ENCODE results near the gene UBE2Q1. TPM values are rescaled to one million over a fixed set of nuclear protein-coding genes. Genes with fewer than 3 reads are reported as not detected.

UBE2Q1 gene
- polyA plus RNA-seq, 2 of the 4 experiments (the other 2 are of a cell fraction) = 17.6 to 49.7 TPM

DNA sequence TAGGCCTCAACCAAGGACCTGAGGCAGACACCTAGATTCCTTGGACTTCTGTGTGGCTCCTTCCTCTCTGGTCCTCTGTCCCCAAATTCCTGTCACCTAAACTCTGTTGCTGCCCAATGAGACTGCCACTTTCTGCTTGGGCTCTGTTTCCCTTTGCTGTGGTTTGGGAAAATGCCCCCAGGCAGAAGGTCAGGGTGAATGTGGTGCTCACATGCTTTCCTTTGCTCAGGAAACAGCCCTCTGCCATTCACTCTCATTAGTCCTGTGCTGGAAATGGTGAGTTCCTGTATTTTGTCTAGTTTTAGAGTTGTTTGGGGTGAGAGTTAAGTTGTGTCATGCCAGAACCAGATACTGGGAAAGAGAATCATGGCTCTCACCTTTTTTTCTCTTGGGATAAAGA, 33.6 kb downstream of the UBE2Q1 start (continued):
- TF ChIP-seq KDM1A (IDR thresholded peaks at IDR 0.05; ENCODE audit: low read depth) = no peak

DNA sequence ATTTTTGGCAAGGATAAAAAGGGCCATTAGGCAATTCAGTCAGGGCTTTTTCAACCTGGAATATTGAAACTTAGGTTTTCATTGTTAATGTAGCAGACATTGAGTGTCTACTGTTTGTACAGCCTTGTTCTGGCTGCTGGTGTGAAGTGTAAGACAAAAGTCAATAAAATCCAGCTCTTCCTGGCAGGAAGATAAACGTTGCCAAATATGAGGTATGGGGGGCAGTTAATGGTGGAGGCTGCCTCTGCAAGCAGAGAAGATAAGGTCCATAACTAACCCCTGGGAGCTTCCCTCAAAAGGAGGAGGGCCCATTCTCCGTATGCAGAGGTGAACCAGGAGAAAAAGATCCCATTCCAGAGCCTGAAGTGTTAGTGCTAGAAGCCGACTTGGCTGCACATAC, 36.8 kb downstream of the UBE2Q1 start:
- Histone ChIP-seq H3K4me2 (no peak overlapping the region), H3K9me3 (no peaks in the 10 kb centered on the region), H3K27ac (no peak overlapping the region), H3K4me1 (no peaks in the 10 kb centered on the region), H3K4me3 (no peak overlapping the region)
- ATAC-seq = no peak
- no peak for FAIRE-seq
- TF ChIP-seq, protein P1, sequence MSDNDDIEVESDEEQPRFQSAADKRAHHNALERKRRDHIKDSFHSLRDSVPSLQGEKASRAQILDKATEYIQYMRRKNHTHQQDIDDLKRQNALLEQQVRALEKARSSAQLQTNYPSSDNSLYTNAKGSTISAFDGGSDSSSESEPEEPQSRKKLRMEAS (IDR thresholded peaks at IDR 0.05) = no peak
- TF ChIP-seq, protein P2, sequence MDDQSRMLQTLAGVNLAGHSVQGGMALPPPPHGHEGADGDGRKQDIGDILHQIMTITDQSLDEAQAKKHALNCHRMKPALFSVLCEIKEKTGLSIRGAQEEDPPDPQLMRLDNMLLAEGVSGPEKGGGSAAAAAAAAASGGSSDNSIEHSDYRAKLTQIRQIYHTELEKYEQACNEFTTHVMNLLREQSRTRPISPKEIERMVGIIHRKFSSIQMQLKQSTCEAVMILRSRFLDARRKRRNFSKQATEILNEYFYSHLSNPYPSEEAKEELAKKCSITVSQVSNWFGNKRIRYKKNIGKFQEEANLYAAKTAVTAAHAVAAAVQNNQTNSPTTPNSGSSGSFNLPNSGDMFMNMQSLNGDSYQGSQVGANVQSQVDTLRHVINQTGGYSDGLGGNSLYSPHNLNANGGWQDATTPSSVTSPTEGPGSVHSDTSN (IDR thresholded peaks at IDR 0.05) = no peak
- TF ChIP-seq ZNF302 (CRISPR knock-in tag; IDR thresholded peaks at IDR 0.05) = no peak
- no peak for TF ChIP-seq RNF2 (IDR thresholded peaks at IDR 0.05; ENCODE audit: borderline replicate concordance, low read depth)
- ChIA-PET POLR2A (no interaction called here), CTCF (interaction anchor here (0.9 to 2.3 kb wide), 4 partner anchors 25 to 147 kb away, joined by 3 to 8 read pairs (median 4); no protein-coding TSS in a partner anchor)
- 56% methylated on average over 3 of the region's 3 CpGs for WGBS (ENCODE audit: missing lambda C conversion rate)
- DNase-seq (ENCODE audit: low read depth in 1 of 2, low spot score in 1 of 2) = no peak

DNA sequence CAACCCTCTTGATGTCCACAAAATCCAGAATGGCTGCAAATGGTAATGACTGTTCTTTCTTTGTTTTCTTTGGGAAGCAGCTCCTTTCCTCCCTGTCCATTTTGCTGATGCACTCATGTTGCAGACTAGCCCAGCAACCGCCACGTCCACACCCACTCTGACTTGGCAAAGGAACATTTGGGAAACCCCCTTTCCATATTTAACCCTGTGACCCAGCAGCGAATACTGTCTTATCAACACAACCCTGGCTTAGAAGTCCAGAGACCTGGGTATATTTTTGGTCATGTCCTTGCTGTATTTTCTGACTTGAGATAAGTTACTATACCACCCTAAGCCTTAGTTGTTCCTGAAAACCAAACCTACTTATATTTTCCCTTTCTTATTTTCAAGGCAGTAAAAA, 38.1 kb downstream of the UBE2Q1 start:
- H3K4me3 ChIP-seq = no peak overlapping the region
- H3K4me2 ChIP-seq = no peak overlapping the region
- no peaks in the 10 kb centered on the region for H3K4me1 ChIP-seq
- no peak overlapping the region for H3K27ac ChIP-seq
- ChIA-PET CTCF (interaction anchor here (1.1 kb wide), 1 partner anchor 25 kb away, joined by 3 read pairs; no protein-coding TSS in a partner anchor), POLR2A (no interaction called here)
- no peaks in the 10 kb centered on the region for H3K9me3 ChIP-seq
- ATAC-seq (0 out of 6 replicates have a peak, but pooled peaks of 1 of the 2 experiments have one; percentile 18), DNase-seq (ENCODE audit: low read depth in 1 of 2, low spot score in 1 of 2) (no peak), FAIRE-seq (no peak)
- no peak for TF ChIP-seq RARB (CRISPR knock-in tag; IDR thresholded peaks at IDR 0.05)
- TF ChIP-seq, protein P3, sequence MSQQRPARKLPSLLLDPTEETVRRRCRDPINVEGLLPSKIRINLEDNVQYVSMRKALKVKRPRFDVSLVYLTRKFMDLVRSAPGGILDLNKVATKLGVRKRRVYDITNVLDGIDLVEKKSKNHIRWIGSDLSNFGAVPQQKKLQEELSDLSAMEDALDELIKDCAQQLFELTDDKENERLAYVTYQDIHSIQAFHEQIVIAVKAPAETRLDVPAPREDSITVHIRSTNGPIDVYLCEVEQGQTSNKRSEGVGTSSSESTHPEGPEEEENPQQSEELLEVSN (IDR thresholded peaks at IDR 0.05; ENCODE audit: borderline replicate concordance, low read depth) = no peak
- TF ChIP-seq PHF8 (IDR thresholded peaks at IDR 0.05; ENCODE audit: borderline replicate concordance, low read depth) = no peak
- TF ChIP-seq TP53 (CRISPR knock-in tag; IDR thresholded peaks at IDR 0.05) = no peak
- no peak for TF ChIP-seq ESRRA (IDR thresholded peaks at IDR 0.05; ENCODE audit: borderline replicate concordance, low read length)
- TF ChIP-seq NR3C1 (IDR thresholded peaks at IDR 0.05) = no peak
- TF ChIP-seq, protein P4, sequence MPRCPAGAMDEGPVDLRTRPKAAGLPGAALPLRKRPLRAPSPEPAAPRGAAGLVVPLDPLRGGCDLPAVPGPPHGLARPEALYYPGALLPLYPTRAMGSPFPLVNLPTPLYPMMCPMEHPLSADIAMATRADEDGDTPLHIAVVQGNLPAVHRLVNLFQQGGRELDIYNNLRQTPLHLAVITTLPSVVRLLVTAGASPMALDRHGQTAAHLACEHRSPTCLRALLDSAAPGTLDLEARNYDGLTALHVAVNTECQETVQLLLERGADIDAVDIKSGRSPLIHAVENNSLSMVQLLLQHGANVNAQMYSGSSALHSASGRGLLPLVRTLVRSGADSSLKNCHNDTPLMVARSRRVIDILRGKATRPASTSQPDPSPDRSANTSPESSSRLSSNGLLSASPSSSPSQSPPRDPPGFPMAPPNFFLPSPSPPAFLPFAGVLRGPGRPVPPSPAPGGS (IDR thresholded peaks at IDR 0.05) = no peak
- TF ChIP-seq, protein P5, sequence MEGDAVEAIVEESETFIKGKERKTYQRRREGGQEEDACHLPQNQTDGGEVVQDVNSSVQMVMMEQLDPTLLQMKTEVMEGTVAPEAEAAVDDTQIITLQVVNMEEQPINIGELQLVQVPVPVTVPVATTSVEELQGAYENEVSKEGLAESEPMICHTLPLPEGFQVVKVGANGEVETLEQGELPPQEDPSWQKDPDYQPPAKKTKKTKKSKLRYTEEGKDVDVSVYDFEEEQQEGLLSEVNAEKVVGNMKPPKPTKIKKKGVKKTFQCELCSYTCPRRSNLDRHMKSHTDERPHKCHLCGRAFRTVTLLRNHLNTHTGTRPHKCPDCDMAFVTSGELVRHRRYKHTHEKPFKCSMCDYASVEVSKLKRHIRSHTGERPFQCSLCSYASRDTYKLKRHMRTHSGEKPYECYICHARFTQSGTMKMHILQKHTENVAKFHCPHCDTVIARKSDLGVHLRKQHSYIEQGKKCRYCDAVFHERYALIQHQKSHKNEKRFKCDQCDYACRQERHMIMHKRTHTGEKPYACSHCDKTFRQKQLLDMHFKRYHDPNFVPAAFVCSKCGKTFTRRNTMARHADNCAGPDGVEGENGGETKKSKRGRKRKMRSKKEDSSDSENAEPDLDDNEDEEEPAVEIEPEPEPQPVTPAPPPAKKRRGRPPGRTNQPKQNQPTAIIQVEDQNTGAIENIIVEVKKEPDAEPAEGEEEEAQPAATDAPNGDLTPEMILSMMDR (IDR thresholded peaks at IDR 0.05) = no peak
- no peak for TF ChIP-seq NPAS2 (CRISPR knock-in tag; IDR thresholded peaks at IDR 0.05; ENCODE audit: borderline replicate concordance)
- no peak for TF ChIP-seq MAFK (IDR thresholded peaks at IDR 0.05; ENCODE audit: partially characterized antibody)
- no peak for TF ChIP-seq BHLHE40 (IDR thresholded peaks at IDR 0.05; ENCODE audit: low read depth, low read length)
- no peak for TF ChIP-seq CHD4 (IDR thresholded peaks at IDR 0.05; ENCODE audit: borderline replicate concordance)
- TF ChIP-seq RCOR1 (IDR thresholded peaks at IDR 0.05; ENCODE audit: low read depth, low read length) = no peak
- TF ChIP-seq KDM1A (IDR thresholded peaks at IDR 0.05; ENCODE audit: low read depth) = no peak
- no peak for TF ChIP-seq HOXB5 (CRISPR knock-in tag; IDR thresholded peaks at IDR 0.05)
- TF ChIP-seq CEBPB (IDR thresholded peaks at IDR 0.05) = no peak
- 47% methylated on average over 3 of the region's 3 CpGs for WGBS (ENCODE audit: missing lambda C conversion rate)
